ENCODE data around the gene SRXN1.

The SRXN1 gene

DNA sequence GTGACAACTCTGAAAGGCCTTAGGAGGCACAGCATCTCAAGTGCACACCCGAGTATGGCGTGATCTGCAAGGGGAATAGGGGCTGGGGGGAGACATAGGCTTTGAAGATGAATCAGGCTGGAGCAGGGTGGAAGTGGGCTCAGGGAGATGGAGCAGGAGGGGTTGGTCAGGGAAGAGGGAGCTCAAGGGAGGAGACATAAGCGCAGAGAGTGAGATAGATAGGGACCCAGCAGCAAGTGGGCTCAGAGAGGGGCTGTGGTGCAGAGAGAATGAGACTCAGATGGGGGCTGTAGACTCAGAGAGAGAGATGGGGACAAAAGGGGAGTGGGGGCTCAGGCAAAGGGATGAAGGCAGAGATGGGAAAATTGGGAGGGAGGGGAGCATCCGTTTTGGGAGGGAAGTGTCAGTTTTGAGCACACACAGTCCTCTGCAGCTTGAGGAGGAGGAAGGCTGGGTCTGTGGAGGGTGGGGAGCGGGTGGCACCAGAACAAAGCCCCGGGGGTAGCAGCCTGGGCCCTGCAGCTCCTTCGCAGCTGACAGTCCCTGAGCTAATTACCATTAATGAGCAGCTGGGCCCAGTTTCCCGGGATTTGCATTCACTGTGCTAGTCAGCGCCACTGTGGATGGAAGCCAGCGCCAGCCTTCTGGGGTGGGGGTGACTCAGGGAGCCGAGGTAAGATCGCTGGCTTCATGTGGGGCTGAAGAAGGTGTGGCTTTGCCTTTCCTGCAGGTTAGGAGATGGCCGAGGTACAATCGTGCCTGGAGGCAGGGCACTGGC is 18.7 kb downstream of the SRXN1 start:
- DNase-seq: peak; percentile 50

DNA sequence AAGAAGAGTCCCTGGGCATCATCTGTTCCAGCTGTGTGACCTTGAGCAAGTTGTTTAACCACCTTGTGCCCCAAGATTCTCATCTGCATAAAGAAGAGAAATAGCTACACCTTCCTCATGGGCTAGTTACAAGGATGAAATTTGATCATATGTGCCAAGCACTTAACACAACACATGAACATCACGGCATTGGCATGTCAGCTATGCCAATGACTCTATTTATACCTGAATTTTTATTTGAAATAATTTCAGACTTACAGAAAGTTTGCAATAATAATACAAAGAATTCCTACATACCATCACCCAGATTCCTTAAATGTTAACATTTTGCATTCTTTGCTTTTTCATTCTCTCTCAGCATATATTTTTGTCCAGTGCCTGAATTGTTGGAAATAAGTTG is 21.9 kb downstream of the SRXN1 start:
- no peak for DNase-seq

DNA sequence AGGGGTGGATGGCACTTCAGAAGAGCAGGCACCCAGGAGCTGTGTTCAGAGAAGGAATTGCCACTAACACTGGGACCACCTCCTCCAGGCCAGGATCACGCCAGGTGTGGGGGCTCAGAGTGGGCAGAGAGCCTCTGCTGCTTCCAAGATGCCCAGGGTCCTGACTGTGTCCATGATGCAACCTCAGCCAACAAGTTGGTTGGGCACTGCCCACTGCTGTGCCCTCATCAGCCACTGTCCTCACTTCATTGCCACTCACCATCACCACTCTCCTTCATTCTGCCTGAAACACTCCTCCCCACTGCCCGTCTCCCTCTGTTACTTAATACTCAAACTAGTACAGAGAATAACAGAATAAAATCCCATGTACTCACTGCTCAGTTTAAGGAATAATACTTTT is 26.4 kb downstream of the SRXN1 start:
- no peak for DNase-seq

DNA sequence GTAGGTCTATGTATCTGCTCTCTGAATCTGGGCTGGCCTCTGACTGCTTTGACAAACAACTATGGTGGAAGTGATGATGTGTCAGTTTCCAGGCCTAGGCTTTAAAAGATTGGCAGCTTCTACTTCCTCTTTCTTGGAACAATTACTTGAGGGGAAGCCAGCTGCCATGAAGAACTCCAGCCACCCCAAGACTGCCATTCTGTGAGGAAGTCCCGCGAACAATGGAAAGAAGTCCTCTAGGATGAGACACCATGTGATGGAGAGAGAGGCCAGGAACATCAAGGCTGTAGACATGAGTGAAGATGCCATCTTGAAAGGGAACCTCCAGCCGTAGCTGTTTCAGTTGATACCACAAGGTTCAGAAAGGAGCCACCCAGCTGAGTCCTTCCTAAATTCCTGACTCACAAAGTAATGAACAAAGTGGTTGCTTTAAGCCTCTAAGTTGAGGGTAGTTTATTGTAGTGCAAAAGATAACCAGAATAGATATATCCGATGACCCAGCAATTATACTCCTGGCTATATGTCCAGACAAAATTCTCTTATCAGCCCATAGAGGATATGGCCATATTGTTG is 27.6 kb downstream of the SRXN1 start:
- no peak for DNase-seq

DNA sequence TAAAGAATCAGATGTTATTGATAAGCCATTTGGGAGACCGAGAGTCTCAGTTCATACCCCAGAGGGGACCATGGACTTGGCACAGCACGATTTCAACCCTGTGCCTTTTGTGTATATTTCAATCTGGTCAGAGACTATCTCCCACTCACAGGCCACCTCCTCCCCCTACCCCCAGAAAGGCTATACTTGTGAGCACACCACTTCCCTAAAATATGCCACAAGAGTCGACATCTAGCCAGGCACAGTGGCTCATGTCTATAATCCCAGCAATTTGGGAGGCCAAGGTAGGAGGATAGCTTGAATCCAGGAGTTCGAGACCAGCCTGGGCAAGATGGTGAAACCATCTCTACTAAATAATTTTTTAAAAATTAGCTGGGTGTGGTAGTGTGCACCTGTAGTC is 29.3 kb downstream of the SRXN1 start:
- no peak for DNase-seq

DNA sequence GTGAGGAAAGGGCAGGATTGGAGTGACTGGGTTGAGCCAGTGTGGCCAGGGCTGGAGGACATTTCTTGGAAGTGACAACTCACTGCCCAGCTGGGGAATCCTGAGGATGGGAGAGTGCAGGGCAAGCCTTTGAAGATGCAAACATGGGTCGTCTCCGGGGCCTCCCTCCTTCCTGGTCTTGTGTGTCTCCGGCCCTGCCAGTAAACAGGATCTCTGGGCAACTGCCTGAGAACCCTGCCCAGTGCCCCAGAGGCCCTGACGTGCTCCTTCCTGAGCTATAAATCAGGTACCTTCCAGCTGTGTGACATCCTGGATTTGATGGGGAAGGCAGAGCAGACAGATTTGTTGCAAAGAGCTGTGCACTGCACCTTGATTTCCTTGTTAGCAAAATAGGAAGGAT is 30.0 kb downstream of the SRXN1 start:
- no peak for DNase-seq

DNA sequence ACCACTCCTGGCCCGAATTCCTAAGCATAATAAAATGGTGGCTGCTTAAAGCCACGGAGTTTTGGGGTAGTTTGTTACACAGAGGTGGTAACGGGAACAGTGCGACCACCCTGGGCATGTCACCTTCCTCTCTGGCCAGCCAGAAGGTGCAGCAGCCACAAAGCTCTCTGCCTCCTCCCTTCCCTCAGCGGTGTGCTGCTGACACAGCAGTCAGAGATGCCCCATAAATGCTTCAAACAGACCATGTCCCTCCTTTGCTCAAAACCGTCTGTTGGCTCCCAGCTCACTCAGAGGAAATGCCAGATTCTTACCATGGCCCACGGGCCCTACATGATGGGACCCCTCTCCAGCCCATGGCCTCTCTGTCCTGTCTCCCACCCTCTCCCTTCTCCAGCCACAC is 30.8 kb downstream of the SRXN1 start:
- DNase-seq: no peak

DNA sequence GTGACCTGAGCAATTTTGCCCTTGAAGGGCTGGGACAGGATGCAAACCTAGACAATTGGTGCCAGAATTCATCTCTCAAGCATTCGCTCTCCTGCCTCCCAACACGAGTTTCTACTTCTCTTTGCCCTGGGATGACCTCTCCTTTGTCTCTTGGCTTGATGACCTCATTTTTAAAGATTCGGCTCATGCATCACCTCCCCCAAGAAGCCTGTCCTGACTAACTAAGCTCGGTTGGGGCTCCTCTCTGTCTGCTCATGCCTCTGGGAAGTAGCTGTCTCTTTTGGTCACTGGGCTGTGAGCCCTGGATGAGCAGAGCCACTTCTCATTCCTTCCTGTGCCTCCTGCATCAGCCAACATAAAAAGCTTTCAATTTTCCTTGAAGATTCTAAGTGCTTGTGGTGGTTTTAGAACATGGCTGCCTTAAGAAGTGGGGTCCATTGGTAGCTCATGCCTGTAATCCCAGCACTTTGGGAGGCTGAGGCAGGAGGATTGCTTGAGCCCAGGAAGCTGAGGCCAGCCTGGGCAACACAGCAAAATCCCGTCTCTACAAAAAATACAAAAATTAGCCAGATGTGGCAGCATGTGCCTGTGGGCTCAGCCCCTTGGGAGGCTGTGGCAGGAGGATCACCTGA is 31.8 kb downstream of the SRXN1 start:
- DNase-seq: no peak

DNA sequence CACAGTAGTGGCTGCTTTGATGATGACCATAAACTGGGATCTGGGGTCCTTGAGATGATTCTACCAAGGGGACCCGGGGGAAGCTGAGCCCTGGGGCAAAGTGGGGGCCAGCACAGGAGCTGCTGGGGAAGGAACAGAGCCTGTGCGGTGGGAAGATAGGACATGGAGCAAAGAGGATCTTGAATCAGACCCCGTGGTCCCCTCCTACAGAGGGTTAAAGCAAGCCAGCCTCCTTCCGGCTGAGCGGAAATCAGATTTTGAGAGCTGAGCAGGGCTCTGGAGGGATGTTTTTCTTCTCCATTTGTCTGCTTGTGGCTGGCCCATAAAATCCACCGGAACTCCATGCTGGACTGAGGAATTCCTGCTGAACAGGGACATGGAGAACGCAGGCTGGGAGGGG is 32.8 kb downstream of the SRXN1 start:
- DNase-seq: no peak

DNA sequence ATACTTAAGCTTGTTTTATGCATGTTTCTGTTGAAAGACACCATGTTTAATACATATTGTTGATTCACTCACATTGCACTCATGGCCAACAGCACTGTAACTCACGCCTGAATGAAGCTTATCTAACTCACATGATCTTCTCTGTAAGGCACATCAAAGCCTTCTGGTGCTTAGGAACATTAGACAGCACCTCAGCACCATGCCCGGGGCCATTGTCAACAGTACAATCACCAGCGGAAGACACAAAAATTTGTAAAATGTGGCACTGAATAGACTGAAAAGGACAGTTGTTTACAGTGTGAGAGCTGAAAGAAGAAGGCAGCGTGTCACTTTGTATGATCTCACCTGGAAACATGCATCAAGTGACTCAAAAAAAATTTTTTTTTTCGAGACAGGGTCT is 34.0 kb downstream of the SRXN1 start:
- DNase-seq: no peak

DNA sequence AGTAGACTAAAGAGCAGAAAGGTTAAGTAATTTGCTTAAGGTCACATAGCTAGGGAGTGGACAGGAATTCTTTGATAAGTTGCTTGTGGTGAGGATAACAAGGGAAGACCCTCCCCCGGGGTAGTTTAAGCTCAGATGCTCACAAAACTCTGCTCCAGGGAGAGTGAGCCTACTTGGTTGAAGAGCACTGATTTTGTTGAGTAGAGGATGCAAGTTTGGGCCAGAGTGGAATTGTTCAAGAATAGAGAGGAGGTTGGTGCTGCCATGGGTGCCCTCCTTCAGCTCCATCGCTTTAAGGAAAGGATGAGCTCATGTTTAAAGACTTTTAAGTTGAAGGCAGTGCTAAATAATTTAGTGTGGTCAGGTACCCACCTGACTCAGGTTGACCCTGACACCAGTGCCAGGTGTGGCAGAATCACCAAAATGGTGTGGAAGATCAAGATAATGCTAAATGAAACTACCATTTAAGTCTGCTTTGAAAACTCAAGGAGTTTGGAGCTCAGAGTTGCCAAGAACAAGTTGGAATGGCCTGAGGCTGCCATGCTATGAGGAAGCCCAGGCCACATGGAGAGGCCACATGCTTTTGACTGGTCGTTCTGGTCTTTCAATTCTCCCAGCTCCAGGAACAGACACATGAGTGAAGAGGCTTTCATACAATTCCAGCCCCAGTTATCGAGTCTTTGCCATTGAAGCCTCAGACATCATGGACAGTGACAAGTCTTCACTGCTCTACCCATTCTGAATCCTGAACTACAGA is 34.9 kb downstream of the SRXN1 start:
- DNase-seq: no peak

DNA sequence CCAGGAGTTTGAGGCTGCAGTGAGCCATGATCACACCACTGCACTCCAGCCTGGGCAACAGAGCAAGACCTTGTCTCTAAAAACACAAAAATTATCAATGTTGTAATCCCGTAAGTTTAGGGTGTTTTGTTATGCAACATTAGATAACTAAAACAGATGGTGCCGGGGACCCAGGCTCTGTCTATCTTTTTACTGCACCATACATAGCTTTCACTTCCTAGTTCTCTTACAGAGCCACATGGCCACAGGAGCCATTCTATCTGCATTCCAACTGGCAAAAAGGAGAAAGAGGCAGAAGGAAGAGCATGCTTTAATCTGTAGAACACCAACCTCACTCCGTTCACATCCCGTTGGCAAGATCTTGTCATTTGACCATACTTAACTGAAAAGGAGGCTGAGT is 37.5 kb downstream of the SRXN1 start:
- no peak for DNase-seq

DNA sequence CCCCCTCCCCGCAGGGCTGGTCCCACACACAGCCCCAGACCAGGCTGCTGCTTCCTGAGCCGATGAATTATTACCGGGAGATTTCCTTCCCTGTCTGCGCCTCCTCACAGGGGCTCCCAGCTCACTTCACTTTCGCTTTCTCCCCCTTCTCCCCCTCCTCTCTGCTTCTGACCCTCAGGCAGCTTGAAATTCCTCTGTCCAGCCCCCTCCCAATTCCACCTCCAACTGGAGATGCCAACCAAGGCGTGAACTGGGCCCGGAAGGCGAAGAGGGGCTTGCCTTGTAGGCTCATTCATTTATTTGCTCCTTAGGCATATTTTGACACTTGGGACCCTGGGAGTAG is 41.2 kb downstream of the SRXN1 start:
- no peak for DNase-seq

DNA sequence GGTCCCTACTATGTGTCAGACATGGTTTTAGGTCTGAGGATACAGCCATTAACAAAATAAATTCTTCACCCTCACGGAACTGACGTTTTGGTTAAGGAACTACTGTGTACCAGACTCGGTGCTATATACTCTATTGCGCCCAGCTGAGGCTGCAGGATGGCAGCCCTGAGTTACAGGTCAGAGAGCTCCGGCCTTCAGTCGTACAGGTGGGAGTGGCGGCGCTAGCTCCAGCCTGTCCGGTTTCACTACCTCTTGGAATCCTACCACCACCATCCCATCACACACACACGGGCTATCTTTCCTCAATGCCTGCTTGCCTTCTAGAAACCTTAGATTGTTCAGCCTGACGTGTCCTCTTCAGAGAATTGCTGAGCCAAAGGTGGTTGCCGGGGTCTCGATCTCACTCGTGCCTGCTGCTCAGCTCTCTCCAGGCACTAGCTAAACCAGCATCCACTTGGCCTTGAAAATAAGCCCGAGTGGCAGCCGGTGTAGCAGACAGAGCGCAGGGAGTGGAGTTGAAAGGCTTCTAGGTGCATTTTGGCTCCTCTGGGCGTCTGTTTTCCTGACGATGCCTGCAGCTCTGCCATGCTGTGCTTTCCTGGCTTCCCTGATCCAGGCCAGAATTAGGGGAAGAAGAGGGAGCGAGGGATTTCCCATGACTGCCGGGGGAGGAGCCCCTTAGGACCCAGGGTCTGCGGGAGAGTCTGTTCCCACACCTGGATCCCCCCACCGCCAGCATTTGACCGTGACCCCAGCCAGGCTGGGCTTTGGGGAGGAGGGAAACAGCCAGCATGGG is 41.8 kb downstream of the SRXN1 start:
- no peak for DNase-seq

DNA sequence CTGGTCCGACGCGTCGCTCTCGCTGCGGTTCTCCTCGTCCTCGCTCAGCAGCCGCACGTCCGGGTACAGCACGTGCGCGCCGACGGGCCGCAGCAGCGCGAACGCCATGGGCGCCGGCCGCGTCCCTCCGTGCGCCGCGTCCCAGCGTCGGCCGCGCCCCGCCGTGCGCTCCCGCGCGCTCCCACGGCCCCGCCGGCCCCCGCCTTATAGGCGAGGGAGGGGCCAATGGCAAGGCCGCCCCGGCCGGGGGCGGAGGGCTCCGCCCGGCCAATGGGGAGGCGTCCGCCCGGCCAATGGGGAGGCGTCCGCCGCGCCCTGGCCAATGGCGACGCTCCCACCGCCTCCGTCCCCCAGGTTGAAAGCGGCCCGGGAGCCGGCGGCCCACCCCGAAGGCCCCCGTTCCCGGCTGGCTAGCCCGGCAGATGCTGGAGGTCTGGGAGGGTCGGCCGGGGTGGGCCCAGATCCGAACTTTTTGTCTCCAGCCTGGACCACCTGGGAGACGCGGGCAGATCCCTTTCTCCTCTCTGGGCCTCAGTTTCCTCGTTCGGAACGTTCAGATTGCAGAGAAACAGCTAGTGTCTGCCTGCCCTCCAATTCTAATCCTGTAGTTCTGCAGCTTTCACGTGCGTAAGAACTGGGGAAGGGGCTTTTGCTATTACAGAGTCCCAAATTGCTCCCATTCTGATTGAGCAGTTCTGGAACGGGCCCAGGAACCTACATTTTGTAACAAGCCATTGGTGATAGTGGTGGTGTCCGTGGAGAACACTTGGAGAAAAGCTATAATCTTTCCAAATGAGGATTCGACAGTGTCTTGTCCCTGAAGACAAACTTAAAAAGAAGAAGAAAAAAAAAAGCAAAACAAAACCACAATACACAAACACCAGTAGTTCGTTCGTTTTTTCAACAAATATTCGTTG is 42.6 kb downstream of the SRXN1 start, which contains the start of gene TCF15:
TSS of gene TCF15 (minus strand) at position 180 of the 917 bp plus-strand sequence. CDS start at position 108, 72 bp downstream.
- DNase-seq: no peak

DNA sequence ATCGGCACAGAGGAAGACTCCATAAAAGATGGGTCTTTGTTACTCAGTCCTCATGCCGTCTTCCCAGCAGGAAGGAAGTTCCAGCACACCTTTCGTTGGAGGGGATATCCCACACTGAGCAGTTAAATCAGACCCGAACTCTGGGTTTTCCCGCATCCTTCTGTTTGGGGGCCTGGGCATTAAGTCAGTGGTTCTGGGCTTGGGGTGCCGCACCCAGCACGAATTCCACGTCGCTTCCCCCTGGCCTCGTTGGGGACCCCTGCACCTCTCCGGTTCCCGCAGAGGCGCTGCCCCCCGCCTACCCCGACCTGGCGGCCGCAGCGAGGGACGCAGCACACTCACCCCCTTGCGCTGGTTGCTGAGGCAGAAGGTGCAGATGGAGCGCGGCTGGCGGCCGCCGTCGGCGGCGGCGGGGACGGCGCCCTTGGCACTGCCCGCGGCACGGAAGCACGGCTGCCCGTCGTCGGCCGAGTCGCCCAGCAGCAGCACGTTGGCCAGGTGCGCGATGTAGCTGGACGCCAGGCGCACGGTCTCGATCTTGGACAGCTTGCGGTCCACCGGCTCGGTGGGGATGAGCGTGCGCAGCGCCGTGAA is 43.5 kb downstream of the SRXN1 start:
- DNase-seq: no peak

DNA sequence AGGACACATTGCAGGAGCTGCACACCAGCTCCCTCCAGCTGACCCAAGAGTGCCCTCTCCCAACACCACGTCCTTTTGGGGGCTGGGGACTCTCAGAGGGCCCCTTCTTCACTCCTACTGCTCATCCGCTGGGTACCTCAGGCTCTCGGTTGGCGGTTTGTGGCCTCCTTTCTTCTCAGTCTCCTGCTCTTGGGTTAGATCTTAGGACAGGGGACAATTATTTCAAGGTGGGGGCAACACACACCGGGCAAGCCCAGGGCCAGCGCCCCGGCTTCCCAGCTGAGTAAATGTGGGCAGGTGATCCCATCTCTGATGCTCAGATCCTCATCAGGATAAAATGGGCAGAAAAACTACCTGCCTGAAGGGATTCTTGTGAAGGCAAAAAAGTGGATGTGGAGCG is 44.0 kb downstream of the SRXN1 start:
- no peak for DNase-seq

DNA sequence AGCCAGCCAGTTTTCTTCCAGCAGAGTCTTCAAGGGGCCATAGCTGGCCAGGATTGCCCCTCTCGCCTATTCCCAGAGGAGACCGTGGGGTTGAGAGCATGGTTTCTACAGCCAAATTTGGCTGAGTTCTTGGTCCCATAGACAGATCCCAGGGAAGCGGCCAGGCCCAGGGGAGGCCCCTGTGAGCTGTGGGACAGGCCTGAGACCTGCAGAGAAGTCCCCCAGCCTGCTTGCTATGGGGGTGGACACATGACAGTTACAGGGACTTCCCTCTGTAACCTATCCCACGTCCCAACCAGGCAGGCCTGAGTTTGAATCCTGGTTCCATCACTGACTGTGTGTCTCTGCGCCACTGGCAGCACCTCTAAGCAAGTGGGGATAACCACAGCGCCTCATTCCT is 45.5 kb downstream of the SRXN1 start:
- DNase-seq: no peak

DNA sequence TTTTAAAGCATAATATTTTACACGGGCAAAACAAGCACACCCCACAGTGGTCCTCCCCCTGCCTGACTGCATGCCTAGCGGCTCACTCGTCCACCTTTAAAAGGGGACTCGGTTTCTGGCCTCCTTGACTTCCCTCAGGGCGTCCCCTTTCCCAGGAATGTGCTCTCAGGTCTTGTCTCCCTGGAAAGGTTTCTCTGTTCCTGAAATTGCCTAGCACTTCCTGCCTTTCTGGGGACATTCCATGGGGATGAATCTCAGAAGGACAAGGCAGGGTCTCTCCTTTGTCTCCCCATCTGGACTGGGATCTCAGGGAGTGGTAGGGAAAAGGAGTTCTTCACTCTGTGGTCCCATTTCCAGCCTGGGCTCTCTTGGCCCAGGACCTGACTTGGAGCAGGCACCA is 47.8 kb downstream of the SRXN1 start:
- DNase-seq: no peak

DNA sequence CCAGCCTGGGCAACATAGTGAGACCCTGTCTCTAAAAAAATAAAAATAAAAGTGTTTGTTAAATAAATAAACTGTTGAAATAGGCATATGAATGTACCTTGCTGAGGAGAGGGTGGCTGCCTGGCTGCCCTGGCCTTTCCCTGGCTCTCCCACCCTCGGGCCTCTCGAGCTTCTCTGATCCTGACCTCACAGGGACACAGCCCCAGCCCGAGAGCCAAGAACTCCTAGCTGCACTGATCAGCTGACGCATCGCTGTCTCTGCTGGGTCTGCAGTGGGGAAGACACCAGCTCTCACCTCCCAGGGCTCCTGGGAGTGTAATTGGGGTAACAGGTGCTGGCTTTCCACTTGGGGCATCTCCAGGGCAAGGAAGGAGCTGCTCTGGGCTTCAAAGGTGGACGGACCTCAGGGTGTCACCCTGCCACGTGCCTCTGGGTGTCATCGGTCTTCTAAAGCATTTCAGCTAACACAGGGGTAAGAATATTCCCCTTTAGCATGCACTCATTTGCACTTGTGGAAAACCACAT is 49.8 kb downstream of the SRXN1 start:
- DNase-seq: no peak
